ENCODE data around the gene KCTD2.

KCTD2 gene

GRCh38 chr17:75049057-75049456 is 2.0 kb downstream of the KCTD2 start:
- DNase-seq (ENCODE audit: low spot score), result no peak
- TF ChIP-seq CTCF (conservative IDR thresholded peaks at IDR 0.05; ENCODE audit: low read depth), result no peak
- ChIA-PET POLR2A (ENCODE audit: low non-redundant PET) (no interaction called here), CTCF (interaction anchor here (1.4 kb wide), 1 partner anchor 57 kb away, joined by 3 read pairs; no protein-coding TSS in a partner anchor)
- no peak overlapping the region for H3K27ac ChIP-seq

- DNase-seq (ENCODE audit: low spot score), result no peak
- ChIA-PET CTCF (no interaction called here), POLR2A (ENCODE audit: low non-redundant PET) (no interaction called here)
- H3K27ac ChIP-seq, result no peak overlapping the region
- no peak for TF ChIP-seq CTCF (conservative IDR thresholded peaks at IDR 0.05; ENCODE audit: low read depth)
These were observed 2.7 kb downstream of the KCTD2 start for GRCh38 chr17:75049706-75050105.

- TF ChIP-seq CTCF (conservative IDR thresholded peaks at IDR 0.05; ENCODE audit: low read depth), result no peak
- H3K27ac ChIP-seq, result no peak overlapping the region; the same call in 1 of the 2 replicates
- ChIA-PET POLR2A (ENCODE audit: low non-redundant PET) (no interaction called here), CTCF (interaction anchor here (0.6 to 1.5 kb wide), 2 partner anchors 62 to 344 kb away, joined by 5 to 7 read pairs; no protein-coding TSS in a partner anchor)
- DNase-seq (ENCODE audit: low spot score), result no peak
These were observed 4.9 kb downstream of the KCTD2 start for GRCh38 chr17:75051941-75052340.

GRCh38 chr17:75059369-75060345 is 12.6 kb downstream of the KCTD2 start:
- CTCF ChIA-PET, result interaction anchor here (0.7 to 1.3 kb wide), 6 partner anchors 10 to 142 kb away, joined by 3 to 9 read pairs (median 6); no protein-coding TSS in a partner anchor
- no peak for DNase-seq (ENCODE audit: low spot score)
- POLR2A ChIA-PET (ENCODE audit: low non-redundant PET), result interaction anchor here (0.6 to 1.1 kb wide), 2 partner anchors 29 to 50 kb away, joined by 3 to 4 read pairs; partner anchors contain the start of gene ARMC7
- peak overlapping the region; percentile 38 for H3K27ac ChIP-seq
- peak; percentile 34 for TF ChIP-seq CTCF (conservative IDR thresholded peaks at IDR 0.05; ENCODE audit: low read depth)

- H3K27ac ChIP-seq, result no peak overlapping the region
- no peak for TF ChIP-seq CTCF (conservative IDR thresholded peaks at IDR 0.05; ENCODE audit: low read depth)
- no peak for DNase-seq (ENCODE audit: low spot score)
- POLR2A ChIA-PET (ENCODE audit: low non-redundant PET), result interaction anchor here (1.1 kb wide), 1 partner anchor 50 kb away, joined by 4 read pairs; the partner anchor contains the start of gene ARMC7
- CTCF ChIA-PET, result interaction anchor here (0.6 to 1.4 kb wide), 8 partner anchors 9 to 144 kb away, joined by 3 to 9 read pairs (median 4); no protein-coding TSS in a partner anchor
These were observed 13.5 kb downstream of the KCTD2 start for GRCh38 chr17:75060434-75061054.

- TF ChIP-seq CTCF (conservative IDR thresholded peaks at IDR 0.05; ENCODE audit: low read depth), result no peak
- ChIA-PET POLR2A (ENCODE audit: low non-redundant PET) (no interaction called here), CTCF (interaction anchor here (0.6 to 1.4 kb wide), 5 partner anchors 8 to 144 kb away, joined by 3 to 6 read pairs (median 3); no protein-coding TSS in a partner anchor)
- DNase-seq (ENCODE audit: low spot score), result no peak
- peak overlapping the region; percentile 12; the same call in 1 of the 2 replicates for H3K27ac ChIP-seq
These were observed 14.0 kb downstream of the KCTD2 start for GRCh38 chr17:75061055-75061438.

All from RWPE1 (cell line).